Muscle layer of colon (tissue), 2 donors: ENCODE data around the gene METTL21C.

ENCODE experiments used
- H3K27ac ChIP-seq: one replicate; pipeline ENCODE4 v1.7.0; 2013; ENCODE audit warnings: low read depth, mild to moderate bottlenecking, low read length, moderate library complexity
- H3K27me3 ChIP-seq, 2 donors: one replicate each; pipeline ENCODE4 v1.7.0; 2013; ENCODE audit warnings: low read length in 2 of 2, mild to moderate bottlenecking in 2 of 2; ENCODE audit not compliant: insufficient read depth in 2 of 2, control insufficient read depth in 1 of 2
- H3K36me3 ChIP-seq: one replicate; pipeline ENCODE4 v1.7.0; 2013; ENCODE audit warnings: mild to moderate bottlenecking, low read length; ENCODE audit not compliant: insufficient read depth
- H3K4me1 ChIP-seq: one replicate; pipeline ENCODE4 v1.7.0; 2013; ENCODE audit warnings: mild to moderate bottlenecking, low read length; ENCODE audit not compliant: insufficient read depth
- H3K4me3 ChIP-seq, 2 donors: one replicate each; pipeline ENCODE4 v1.7.0; 2013; ENCODE audit warnings: low read length in 2 of 2, low read depth in 1 of 2, mild to moderate bottlenecking in 1 of 2, moderate library complexity in 1 of 2
- H3K9ac ChIP-seq: one replicate; pipeline ENCODE4 v1.7.0; 2013; ENCODE audit warnings: low read length
- H3K9me3 ChIP-seq: one replicate; pipeline ENCODE4 v1.7.0; 2013; ENCODE audit warnings: mild to moderate bottlenecking, low read length
- donor health status: abdominal sarcoma.
- donor health status: Adenocarcinoma of cecum.

The METTL21C gene

DNA sequence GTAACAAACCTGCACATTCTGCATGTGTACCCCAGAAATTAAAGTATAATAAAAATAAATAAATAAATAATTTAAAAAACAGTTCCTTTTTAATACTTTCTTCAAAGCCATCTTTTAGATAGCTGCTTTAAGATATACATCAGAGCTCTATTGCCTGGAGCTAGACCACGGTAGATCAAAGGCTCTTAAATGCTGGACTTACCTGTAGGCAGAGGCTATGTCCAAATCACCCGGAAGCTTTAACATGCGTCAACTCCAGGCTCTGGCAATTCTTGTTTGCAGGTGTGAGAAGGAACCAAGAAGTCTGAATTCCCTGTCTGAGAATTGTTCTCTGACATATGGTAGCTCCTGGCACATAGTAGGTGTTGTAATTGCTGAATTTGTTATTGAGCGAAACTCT is 1.6 kb upstream of the METTL21C start:
- Histone ChIP-seq H3K36me3 (no peaks in the 10 kb centered on the region), H3K4me1 (no peaks in the 10 kb centered on the region), H3K9ac (no peak overlapping the region), H3K27me3 (no peaks in the 10 kb centered on the region), H3K4me3 (no peak overlapping the region), H3K27ac (no peak overlapping the region), H3K9me3 (no peaks in the 10 kb centered on the region)

DNA sequence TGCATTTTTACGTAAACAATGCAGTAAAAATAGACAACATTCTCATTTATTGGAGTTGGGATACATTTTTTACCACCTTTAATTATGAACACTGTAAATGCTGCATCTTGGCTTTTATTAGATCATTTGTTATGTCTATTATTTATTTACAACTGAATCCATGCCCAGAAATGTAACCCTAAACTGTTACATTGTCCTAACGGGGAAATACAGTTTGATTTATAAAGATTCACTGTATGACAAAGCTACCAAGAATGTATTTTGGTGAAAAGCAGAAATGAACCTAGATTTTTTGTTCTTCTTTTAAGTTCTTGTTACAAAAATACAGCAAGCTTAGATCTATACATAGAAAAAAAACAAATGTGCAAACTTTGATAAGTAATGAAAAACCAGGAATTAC is 1.1 kb downstream of the METTL21C start:
- H3K27ac ChIP-seq, result no peak overlapping the region
- H3K4me1 ChIP-seq, result no peaks in the 10 kb centered on the region
- H3K4me3 ChIP-seq, result no peak overlapping the region
- no peaks in the 10 kb centered on the region for H3K9me3 ChIP-seq
- no peak overlapping the region for H3K9ac ChIP-seq
- no peaks in the 10 kb centered on the region for H3K36me3 ChIP-seq
- H3K27me3 ChIP-seq, result no peaks in the 10 kb centered on the region

DNA sequence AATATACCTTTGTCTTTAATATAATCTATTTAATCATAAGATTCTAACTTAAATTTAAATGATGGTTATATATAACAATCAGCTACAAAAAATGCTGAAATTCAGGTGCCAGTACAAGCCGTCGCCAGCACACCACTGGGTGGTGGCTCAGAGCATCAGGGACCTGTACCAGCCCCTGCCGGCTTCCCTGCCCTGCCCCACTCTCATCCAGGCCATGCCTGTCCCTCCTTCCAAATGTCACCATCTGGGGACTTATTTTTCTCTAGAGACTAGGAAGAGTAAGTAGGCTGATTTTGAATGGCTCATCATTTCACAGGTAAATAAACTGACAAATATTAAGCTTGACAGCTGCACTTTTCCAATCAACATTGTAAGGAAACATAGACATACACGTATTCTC is 1.6 kb downstream of the METTL21C start:
- Histone ChIP-seq H3K36me3 (no peaks in the 10 kb centered on the region), H3K9me3 (no peaks in the 10 kb centered on the region), H3K4me3 (no peak overlapping the region), H3K27ac (no peak overlapping the region), H3K4me1 (no peaks in the 10 kb centered on the region), H3K9ac (no peak overlapping the region), H3K27me3 (peaks cover 0 to 4% of the 10 kb centered on the region in 2 donors)

DNA sequence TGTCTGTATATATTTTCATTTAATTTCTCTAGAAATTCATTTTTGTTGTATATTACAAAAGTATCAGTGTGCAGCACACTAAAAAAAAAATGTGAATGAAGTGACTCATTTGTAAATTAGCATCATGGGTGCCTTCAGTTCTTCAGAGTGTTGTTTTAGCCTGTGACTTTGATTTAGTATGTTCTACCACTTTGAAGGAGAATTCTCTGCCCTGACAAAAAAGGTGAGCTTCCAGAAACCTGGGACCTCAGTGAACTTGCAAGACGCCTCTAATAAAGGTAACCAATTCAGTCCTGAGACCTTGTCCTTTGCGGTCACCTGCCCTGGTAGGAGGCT is 2.4 kb downstream of the METTL21C start:
- Histone ChIP-seq H3K4me1 (no peaks in the 10 kb centered on the region), H3K27me3 (peaks cover 0 to 5% of the 10 kb centered on the region in 2 donors), H3K9ac (no peak overlapping the region), H3K9me3 (no peaks in the 10 kb centered on the region), H3K36me3 (no peaks in the 10 kb centered on the region), H3K4me3 (no peak overlapping the region), H3K27ac (no peak overlapping the region)

DNA sequence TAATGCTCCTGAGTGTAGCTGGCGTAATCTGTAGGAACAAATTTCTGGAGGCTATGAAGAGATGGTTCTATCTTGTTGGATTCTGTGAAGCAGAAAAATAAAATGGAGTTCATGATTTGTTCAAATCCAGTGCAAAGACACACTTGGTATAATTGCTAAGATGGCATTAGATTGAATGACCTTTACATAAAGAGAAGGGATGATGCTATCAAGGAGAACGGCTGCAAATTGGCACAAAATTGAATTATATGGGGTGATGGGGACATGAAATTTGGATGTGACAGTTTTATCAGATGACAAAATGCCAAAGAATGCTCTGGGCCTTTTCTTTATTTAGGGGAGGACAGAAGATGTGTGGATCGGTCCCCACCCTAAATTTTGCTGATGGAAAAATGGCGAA is 4.0 kb downstream of the METTL21C start:
- Histone ChIP-seq H3K9me3 (no peaks in the 10 kb centered on the region), H3K4me3 (no peak overlapping the region), H3K36me3 (no peaks in the 10 kb centered on the region), H3K27ac (no peak overlapping the region), H3K9ac (no peak overlapping the region), H3K4me1 (no peaks in the 10 kb centered on the region), H3K27me3 (peaks cover 0 to 5% of the 10 kb centered on the region in 2 donors)

DNA sequence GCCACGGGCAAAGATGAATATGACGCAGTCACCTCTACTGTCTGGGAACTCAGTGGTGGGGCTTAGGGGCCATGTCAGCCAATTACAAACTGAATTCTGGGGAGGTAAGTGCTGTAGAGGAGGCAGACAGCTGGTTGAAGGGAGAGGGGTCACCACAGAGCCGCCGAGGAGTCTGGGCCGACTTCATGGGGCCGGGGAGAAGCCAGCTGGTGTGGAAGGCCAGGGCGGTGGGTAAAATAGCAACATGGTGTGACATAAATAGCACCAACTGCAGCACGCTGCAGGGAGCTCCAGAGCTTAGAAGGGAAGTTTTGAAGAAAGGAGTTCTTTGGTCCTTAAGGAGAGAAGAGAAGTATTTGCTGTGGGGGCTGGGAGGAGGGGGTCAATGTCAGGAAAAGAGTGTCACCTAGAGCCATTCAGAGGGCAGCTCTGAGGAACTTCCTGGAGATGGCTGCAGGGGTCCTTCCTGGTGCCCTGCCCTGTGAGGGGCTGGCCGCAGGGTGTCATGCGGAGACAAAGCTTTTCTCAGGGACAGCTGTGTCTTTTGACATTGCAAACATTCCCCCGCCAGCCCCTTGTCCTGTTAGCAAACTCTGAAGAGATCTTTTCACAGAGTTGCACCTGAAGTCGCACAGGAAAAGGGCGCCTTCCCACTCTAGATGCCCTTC is 6.4 kb downstream of the METTL21C start:
- Histone ChIP-seq H3K36me3 (no peaks in the 10 kb centered on the region), H3K9me3 (no peaks in the 10 kb centered on the region), H3K27ac (no peak overlapping the region), H3K4me1 (no peaks in the 10 kb centered on the region), H3K4me3 (no peak overlapping the region), H3K27me3 (peaks cover 0 to 5% of the 10 kb centered on the region in 2 donors), H3K9ac (no peak overlapping the region)

DNA sequence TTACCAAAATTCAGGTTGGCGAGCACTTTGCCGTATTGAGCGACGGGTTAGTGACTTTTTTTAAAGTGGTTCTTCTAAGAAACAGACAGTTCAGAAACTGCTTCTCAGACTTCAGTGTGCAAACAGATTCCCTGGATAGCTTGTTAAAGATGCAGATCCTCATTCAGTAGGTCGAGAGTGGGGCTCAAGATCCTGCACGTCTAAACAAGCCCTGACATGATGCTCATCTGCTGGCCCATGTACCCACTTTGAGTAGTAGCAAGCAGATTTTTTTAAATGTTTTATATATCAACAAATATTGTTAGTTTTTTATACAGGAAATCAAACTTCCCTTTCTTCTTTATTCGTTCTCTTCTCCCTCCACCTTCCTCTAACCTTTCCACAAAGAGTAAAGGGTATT is 7.3 kb downstream of the METTL21C start:
- no peaks in the 10 kb centered on the region for H3K9me3 ChIP-seq
- H3K4me3 ChIP-seq, result no peak overlapping the region
- peaks cover 0 to 5% of the 10 kb centered on the region in 2 donors for H3K27me3 ChIP-seq
- H3K27ac ChIP-seq, result no peak overlapping the region
- no peaks in the 10 kb centered on the region for H3K36me3 ChIP-seq
- no peak overlapping the region for H3K9ac ChIP-seq
- no peaks in the 10 kb centered on the region for H3K4me1 ChIP-seq

DNA sequence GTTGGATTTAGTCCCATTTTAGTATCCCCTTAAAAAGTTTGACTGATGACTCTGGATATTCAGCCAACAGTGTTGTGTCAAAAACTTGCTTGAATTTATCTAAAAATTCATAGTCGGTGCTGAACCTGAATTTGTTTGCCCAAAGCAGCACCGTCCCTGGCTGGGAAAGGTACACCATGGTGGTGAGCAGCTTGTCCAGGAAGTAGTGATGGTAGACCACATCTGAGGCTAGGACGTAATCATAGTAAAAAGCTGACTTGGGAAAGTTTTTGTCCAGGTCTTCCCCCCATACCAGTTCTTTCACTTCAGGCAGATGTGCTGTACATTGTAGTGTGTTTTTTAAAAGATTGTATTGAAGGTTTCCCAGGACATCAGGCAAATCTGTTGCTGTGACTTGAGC is 8.8 kb downstream of the METTL21C start:
- H3K4me1 ChIP-seq, result no peaks in the 10 kb centered on the region
- peaks cover 0 to 5% of the 10 kb centered on the region in 2 donors for H3K27me3 ChIP-seq
- H3K9me3 ChIP-seq, result no peaks in the 10 kb centered on the region
- H3K4me3 ChIP-seq, result no peak overlapping the region
- H3K36me3 ChIP-seq, result no peaks in the 10 kb centered on the region
- H3K27ac ChIP-seq, result no peak overlapping the region
- no peak overlapping the region for H3K9ac ChIP-seq

DNA sequence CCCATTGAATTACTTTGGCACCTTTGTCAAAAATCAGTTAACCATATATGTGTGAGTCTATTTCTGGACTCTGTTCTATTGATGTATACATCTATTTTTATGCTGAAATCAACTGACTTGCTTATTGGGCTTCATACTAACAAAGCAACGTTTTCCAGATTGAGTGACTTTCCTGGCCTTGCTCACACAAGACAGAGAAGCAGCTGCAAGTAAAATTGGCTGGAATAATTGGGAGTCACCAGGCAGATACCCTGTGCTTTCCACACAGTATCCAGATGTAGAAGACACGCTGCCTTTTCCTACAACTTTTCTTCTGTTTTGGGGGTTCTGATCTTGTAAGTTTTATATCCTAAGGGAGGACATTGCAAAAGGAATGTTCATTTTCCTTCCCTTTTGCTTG is 11.2 kb downstream of the METTL21C start:
- H3K4me1 ChIP-seq, result no peaks in the 10 kb centered on the region
- H3K4me3 ChIP-seq, result no peak overlapping the region
- peaks cover 0 to 5% of the 10 kb centered on the region in 2 donors for H3K27me3 ChIP-seq
- peaks cover 7% of the 10 kb centered on the region for H3K36me3 ChIP-seq
- no peak overlapping the region for H3K27ac ChIP-seq
- no peak overlapping the region for H3K9ac ChIP-seq
- no peaks in the 10 kb centered on the region for H3K9me3 ChIP-seq

DNA sequence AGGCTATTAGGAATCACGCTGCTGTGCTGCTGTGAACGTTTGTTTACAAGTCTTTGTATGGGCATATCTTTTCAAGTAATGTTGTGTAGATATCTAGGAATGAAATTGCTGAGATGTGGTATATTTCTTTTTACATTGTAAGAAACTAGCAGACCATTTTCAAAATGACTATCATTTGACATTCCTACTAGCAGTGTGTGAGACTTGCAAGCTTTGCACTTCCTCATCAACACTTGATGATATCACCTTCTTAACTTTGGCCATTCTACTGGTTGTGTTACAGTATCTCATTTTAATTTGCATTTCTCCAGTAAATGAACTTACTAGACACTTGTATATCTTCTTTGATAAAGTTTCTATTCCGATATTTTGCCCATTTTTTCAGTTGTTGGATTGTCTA is 12.1 kb downstream of the METTL21C start:
- no peaks in the 10 kb centered on the region for H3K4me1 ChIP-seq
- H3K9me3 ChIP-seq, result no peaks in the 10 kb centered on the region
- H3K36me3 ChIP-seq, result peaks cover 9% of the 10 kb centered on the region
- H3K27me3 ChIP-seq, result no peaks in the 10 kb centered on the region
- H3K9ac ChIP-seq, result no peak overlapping the region
- no peak overlapping the region for H3K4me3 ChIP-seq
- H3K27ac ChIP-seq, result no peak overlapping the region

DNA sequence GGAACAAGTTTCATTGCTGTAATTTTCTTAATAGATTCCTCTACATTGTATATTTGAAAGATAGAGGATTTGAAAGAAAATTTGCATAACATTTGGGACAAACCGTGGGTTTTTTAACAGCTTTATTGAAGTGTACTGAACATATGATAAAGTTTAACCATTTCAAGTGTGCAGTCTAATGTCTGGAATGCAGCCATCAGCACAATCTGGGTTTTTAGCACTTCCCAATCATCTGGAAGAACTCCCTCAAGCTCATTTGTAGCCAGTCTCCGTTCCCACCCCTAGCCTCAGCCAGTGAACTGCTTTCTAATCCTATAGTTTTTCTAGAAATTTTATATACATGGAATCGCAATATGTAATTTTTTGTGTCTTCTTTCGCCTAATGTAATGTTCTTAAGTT is 12.6 kb downstream of the METTL21C start:
- Histone ChIP-seq H3K36me3 (peaks cover 14% of the 10 kb centered on the region), H3K4me3 (no peak overlapping the region), H3K9me3 (no peaks in the 10 kb centered on the region), H3K4me1 (no peaks in the 10 kb centered on the region), H3K9ac (no peak overlapping the region), H3K27me3 (no peaks in the 10 kb centered on the region), H3K27ac (no peak overlapping the region)

DNA sequence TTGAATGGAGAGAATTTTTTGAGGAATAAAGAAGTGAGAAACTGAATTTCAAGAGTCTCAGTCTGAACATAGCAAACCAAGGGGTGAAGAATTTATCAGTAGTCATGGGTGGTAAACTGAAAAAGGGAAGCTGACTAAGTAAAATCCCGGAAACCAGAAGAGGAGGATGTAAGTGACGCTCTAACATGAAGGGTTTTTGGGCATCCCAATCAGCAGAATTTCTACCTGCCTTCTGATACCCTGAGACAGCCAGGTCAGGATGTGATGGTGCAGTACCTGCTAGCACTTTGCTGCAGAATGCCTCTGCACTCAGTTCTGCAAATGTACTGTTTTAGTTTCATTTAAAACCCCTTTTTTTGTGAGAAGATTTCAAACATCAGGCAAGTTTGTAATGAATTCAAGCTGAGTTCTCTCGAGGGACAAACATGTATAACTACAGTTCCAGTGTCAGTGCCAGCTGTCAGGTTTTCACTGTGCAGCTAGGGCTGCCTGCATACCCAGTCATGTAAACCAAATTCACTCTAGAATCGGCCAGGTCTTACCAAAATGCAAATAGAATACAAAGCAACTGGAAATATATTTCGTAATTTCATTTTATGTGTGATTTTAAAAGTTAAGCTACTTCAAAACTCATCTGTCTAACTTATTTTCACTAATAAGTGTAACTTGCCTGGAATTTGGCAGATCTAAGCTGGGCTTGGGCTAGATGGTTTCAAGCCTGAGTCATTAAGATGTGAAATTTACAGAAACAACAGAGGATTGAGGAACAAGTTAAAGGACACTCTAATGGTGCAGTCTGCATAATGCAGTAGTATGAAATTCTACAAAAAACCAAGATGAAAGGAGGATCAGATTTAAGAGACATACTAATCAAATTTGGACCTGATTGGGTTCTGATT is 13.8 kb downstream of the METTL21C start:
- H3K9ac ChIP-seq, result no peak overlapping the region
- no peaks in the 10 kb centered on the region for H3K4me1 ChIP-seq
- no peak overlapping the region for H3K27ac ChIP-seq

More for the DNA sequence above, 13.8 kb downstream of the METTL21C start:
- Histone ChIP-seq H3K36me3 (peaks cover 21% of the 10 kb centered on the region), H3K9me3 (no peaks in the 10 kb centered on the region), H3K4me3 (no peak overlapping the region), H3K27me3 (no peaks in the 10 kb centered on the region)
